Pancreas (tissue), 10 donors: ENCODE results near the gene NFATC3. TPM values are rescaled to one million over a fixed set of nuclear protein-coding genes. Genes with fewer than 3 reads are reported as not detected.

Experiments
- ATAC-seq, 4 donors: fragments of 200-7000 bp; cut with Tn5 transposase; one replicate each; pipeline versions ENCODE4 v1.8.0 to v1.9.1; 2020; ENCODE audit warnings: mild to moderate bottlenecking in 4 of 4, moderate library complexity in 4 of 4
- DNase-seq, 6 donors: peaks; one replicate each; pipeline ENCODE4 v3.0.0-alpha.2; 2020
- FAIRE-seq: peaks from 2 replicates; lab custom pipeline; 2012; peaks lifted over from hg19 to GRCh38; lab: Jason Lieb, UNC
- H3K27ac ChIP-seq, 4 donors: fragments of 200-600 bp; sonication (generic); 1 replicate in 3 of 4; 2 replicates in 1 of 4; pipeline versions ENCODE4 v1.5.0 to v1.8.0; 2020
- H3K27me3 ChIP-seq, 4 donors: fragments of 200-600 bp; one replicate each; pipeline ENCODE4 v1.8.0; 2021
- H3K36me3 ChIP-seq, 3 donors: fragments of 200-600 bp; sonication (generic) in 1 of 3; one replicate each; pipeline versions ENCODE4 v1.5.0 to v1.8.0; 2020 to 2021
- H3K4me1 ChIP-seq, 3 donors: fragments of 200-600 bp; one replicate each; pipeline ENCODE4 v1.8.0; 2021
- H3K4me3 ChIP-seq, 4 donors: fragments of 200-600 bp; sonication (generic) in 2 of 4; one replicate each; pipeline versions ENCODE4 v1.5.0 to v1.8.0; 2020 to 2021
- H3K9me3 ChIP-seq, 4 donors: fragments of 200-600 bp; one replicate each; pipeline ENCODE4 v1.8.0; 2021
- WGBS, 2 donors: extraction: QIAGEN DNeasy Blood & Tissue Kit; methylation state at CpG; one replicate each; pipeline ENCODE4 v1.1.7; 2013; 5-methylcytosine and 5-hydroxymethylcytosine counted together
- intact Hi-C, 3 donors: fragments of 100-400 bp; cut with DNase I; formaldehyde crosslinking; loops; one replicate each; pipeline versions ENCODE4 v1.11.1 to v1.14.2; 2022
- polyA plus RNA-seq, 2 donors: library from polyadenylated mRNA; stranded (reverse); fragments of 200-250 nt; gene quantifications; one replicate each; pipeline ENCODE4 v1.2.3, GENCODE V29; 2013
- total RNA-seq, 6 donors: library from RNA; stranded (reverse); fragmentation: NEBNext Ultra II Directional in 4 of 6; extraction: Animal tissue kit (Norgen Biotek cat#: 25700) in 4 of 6; gene quantifications; one replicate each; pipeline versions ENCODE4 v1.2.1 to v1.2.4, GENCODE V29; 2021 to 2023
- TF ChIP-seq, protein P1 (sequence below), 4 donors: fragments of 200-600 bp; sonication (generic) in 3 of 4; IDR thresholded peaks; one replicate each; pipeline versions ENCODE4 v1.5.0 to v1.8.0; 2021; ENCODE audit warnings: antibody characterized with exemption in 4 of 4
- donor health status: healthy with polysubstance abuse.
- donor health status: DM: no; HTN: no; CAD: no; lungs with moderate emphysema.
- donor health status: DM: no; HTN: no; CAD: no.
- donor health status: control.
- donor health status: control.
- donor health status: Bipolar disorder and iron deficiency.
- donor health status: DM: yes; HTN: yes; CAD: no.
- donor health status: DM: no; HTN: no; CAD: no.
- donor health status: DM: no; HTN: no; CAD: no.
- donor health status: DM: yes; HTN: yes; CAD: no.

NFATC3 gene
- total and polyA plus RNA-seq, 8 donors: 3.8 to 19.3 (median 12.5) TPM

DNA sequence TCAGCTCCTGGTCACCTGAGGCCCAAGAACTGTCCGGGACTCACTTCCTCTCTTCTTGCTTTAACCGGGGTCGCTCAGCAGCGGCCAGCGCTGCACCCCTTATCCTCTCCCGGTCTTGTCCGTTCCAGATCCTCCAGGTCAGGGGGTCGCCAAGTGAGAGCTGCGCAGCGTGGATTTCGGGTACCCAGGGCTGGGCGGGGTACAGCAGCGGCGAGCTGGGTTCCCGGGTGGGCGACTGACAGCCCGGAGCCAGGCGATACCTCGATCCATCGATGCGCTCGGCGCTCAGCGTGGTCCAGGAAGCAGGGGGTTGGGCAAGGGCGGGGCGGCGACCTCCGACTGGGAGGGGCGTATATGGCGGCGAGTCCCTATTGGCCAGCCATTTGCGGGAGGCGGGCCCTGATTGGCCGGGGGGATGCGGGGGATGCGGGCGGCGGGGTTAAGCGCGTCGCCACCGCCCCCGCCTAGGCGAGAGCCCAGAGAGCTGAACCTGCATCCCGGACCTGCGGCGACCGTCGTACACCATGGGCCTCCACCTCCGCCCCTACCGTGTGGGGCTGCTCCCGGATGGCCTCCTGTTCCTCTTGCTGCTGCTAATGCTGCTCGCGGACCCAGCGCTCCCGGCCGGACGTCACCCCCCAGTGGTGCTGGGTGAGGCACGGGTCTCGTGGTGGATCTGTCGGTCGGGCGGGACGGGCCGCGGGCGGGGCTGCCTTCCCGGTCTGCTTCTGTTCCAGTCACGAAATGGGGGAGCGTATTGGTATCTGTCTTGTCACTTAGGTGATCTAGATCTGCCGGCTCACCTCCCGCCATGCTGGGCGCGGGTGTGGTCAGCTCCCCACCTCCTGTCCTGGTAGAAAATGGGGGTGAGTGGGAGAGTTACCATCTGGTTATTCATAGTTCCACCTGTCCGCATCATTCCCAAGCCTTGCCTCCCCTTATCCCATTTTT is 160.0 kb downstream of the NFATC3 start, which contains the start of gene PLA2G15:
TSS of gene PLA2G15 (plus strand) at position 471 of the 951 bp plus-strand sequence. CDS start at position 525, 54 bp downstream.
- ATAC-seq (peak; percentile 97 to 98 (median 98)), FAIRE-seq (no peak), DNase-seq (peak; percentile 95 to 99 (median 97))
- Histone ChIP-seq H3K9me3 (no peaks in the 10 kb centered on the region), H3K36me3 (no peaks in the 10 kb centered on the region), H3K27me3 (no peaks in the 10 kb centered on the region), H3K4me3 (peak within 1 kb of the TSS; percentile 50 to 99 (median 89)), H3K27ac (no peak within 1 kb of the TSS), H3K4me1 (peaks cover 0 to 10% (median 0%) of the 10 kb centered on the region in 3 donors)
- 0 to 1% methylated on average over 56 to 75 of the region's 75 CpGs for WGBS, 2 donors
- intact Hi-C loops: no loop called here
- TF ChIP-seq, protein P1, sequence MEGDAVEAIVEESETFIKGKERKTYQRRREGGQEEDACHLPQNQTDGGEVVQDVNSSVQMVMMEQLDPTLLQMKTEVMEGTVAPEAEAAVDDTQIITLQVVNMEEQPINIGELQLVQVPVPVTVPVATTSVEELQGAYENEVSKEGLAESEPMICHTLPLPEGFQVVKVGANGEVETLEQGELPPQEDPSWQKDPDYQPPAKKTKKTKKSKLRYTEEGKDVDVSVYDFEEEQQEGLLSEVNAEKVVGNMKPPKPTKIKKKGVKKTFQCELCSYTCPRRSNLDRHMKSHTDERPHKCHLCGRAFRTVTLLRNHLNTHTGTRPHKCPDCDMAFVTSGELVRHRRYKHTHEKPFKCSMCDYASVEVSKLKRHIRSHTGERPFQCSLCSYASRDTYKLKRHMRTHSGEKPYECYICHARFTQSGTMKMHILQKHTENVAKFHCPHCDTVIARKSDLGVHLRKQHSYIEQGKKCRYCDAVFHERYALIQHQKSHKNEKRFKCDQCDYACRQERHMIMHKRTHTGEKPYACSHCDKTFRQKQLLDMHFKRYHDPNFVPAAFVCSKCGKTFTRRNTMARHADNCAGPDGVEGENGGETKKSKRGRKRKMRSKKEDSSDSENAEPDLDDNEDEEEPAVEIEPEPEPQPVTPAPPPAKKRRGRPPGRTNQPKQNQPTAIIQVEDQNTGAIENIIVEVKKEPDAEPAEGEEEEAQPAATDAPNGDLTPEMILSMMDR (IDR thresholded peaks at IDR 0.05): no peak

DNA sequence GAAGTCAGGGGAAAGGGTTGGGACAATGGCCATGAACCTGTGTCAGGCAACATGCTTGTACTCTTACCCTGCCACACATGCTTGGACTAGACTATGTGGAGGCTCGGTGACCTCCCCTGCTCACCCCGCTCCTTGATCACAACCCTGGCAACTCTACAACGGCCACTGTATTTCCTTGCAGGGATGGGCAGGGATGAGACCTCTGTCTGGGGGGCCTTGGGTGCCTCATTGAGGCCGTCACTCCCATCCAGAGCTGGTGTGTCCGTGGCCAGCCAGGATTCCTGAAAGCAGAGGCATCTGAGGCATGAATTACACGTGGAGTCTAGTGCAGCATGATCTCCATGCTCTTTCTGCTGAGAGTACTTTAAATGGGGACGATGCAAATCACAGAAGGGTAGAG is 161.0 kb downstream of the NFATC3 start:
- peak in 2 of 6 donors; percentile 12 to 29 for DNase-seq
- ATAC-seq: no peak
- H3K4me3 ChIP-seq: peak overlapping the region in 2 of 4 donors; percentile 90 to 99
- FAIRE-seq: no peak
- H3K9me3 ChIP-seq: no peaks in the 10 kb centered on the region
- H3K4me1 ChIP-seq: peaks cover 0 to 10% (median 0%) of the 10 kb centered on the region in 3 donors
- no peak overlapping the region for H3K27ac ChIP-seq
- no peaks in the 10 kb centered on the region for H3K27me3 ChIP-seq
- H3K36me3 ChIP-seq: no peaks in the 10 kb centered on the region
- 84 to 85% methylated on average over 7 of the region's 7 CpGs for WGBS, 2 donors
- TF ChIP-seq, protein P1 (IDR thresholded peaks at IDR 0.05): no peak
- intact Hi-C loops: no loop called here

DNA sequence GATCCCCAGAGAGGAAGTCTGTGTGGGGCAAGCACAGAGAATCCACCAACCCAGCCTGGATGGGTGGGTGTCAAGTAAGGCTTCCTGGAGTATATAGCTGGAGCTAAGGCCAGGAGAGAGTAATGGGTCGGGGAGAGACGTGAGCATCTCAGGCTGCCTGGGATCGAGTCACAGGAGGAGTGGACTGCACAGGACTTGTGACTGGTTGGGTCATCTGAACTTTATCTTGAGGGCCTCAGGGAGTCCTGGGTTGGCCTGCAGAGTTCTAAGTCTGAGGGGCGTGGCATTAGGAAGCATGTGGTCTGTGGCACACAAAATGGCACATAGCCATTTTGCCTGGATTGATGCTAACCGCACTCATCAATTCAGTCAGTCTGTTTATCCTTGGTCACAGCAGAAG is 161.5 kb downstream of the NFATC3 start:
- Histone ChIP-seq H3K36me3 (no peaks in the 10 kb centered on the region), H3K27me3 (no peaks in the 10 kb centered on the region), H3K9me3 (no peaks in the 10 kb centered on the region), H3K4me1 (peaks cover 0 to 10% (median 0%) of the 10 kb centered on the region in 3 donors), H3K27ac (no peak overlapping the region), H3K4me3 (peak overlapping the region in 1 of 4 donors; percentile 99)
- ATAC-seq (no peak), DNase-seq (peak in 2 of 6 donors; percentile 15 to 21), FAIRE-seq (no peak)
- TF ChIP-seq, protein P1 (IDR thresholded peaks at IDR 0.05): no peak
- intact Hi-C loops: no loop called here
- 78 to 86% methylated on average over 5 of the region's 5 CpGs for WGBS, 2 donors

DNA sequence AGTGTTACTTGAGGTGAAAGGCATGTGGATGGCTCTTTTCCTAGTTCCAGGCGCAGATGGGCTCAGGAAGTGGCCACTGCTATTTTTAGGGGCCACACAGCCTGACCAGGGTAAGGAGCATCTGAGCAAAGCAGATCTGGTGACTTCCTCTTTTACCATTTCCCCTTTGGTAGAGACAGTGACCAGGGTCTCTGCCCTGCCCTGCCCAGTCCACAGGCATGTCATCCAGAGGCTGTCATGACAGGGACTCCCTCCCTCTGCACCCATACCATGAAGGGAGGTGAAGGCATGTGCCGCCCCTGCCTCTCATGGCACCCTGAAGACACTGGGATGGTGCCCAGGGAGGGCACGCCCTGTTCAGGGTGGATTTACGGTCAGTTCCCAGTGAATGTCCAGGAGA is 162.2 kb downstream of the NFATC3 start:
- DNase-seq (peak in 1 of 6 donors; percentile 24), FAIRE-seq (no peak), ATAC-seq (peak in 2 of 4 donors; percentile 5 to 6)
- Histone ChIP-seq H3K27me3 (no peaks in the 10 kb centered on the region), H3K27ac (no peak overlapping the region), H3K36me3 (no peaks in the 10 kb centered on the region), H3K9me3 (no peaks in the 10 kb centered on the region), H3K4me3 (no peak overlapping the region), H3K4me1 (peaks cover 0 to 10% (median 0%) of the 10 kb centered on the region in 3 donors)
- TF ChIP-seq, protein P1 (IDR thresholded peaks at IDR 0.05): no peak
- intact Hi-C loops: no loop called here
- 90 to 98% methylated on average over 4 of the region's 4 CpGs for WGBS, 2 donors
